HepG2 (cell line): Measurements from ENCODE around the gene EED. TPM values are rescaled to one million over a fixed set of nuclear protein-coding genes. Genes with fewer than 3 reads are reported as not detected.

ENCODE experiments used
- ATAC-seq: fragments of 200-7000 bp; cut with Tn5 transposase; 3 replicates; pipeline ENCODE4 v1.9.1; 2020; ENCODE audit warnings: mild to moderate bottlenecking, moderate library complexity
- BruUV-seq: library from RNA; stranded (reverse); fragments of 400-500 nt; replicated peaks from 2 replicates; lab custom pipeline; 2021; lab: Mats Ljungman, UMichigan
- CTCF ChIA-PET: fragments of 300-600 bp; formaldehyde crosslinking; extraction: SDS; loops from one replicate; lab custom pipeline; 2021; ENCODE audit warnings: low total read pairs, inconsistent platforms, low intra/inter-chr PET ratio; lab: Yijun Ruan, JAX
- POLR2A ChIA-PET: fragments of 350-600 bp; sonication (Branson Sonifier 250); formaldehyde crosslinking; loops from one replicate; lab custom pipeline; 2020; ENCODE audit warnings: antibody characterized with exemption, inconsistent platforms; lab: Yijun Ruan, JAX
- DNase-seq: peaks from one replicate; pipeline ENCODE4 v3.0.0-alpha.2; 2015; ENCODE audit warnings: low spot score
- FAIRE-seq: peaks from 3 replicates; lab custom pipeline; 2011; peaks lifted over from hg19 to GRCh38; lab: Jason Lieb, UNC
- H2AFZ ChIP-seq: one replicate; pipeline ENCODE4 v1.6.1; 2011; ENCODE audit warnings: low read length, inconsistent platforms
- H3K27ac ChIP-seq: fragments of 300-600 bp; 3 replicates; pipeline ENCODE4 v1.8.0; 2011; ENCODE audit warnings: mixed run types, mild to moderate bottlenecking, mixed read lengths, low read length, inconsistent platforms; ENCODE audit not compliant: insufficient read depth; ENCODE audit errors: extremely low read length
- H3K27me3 ChIP-seq, 2 experiments: fragments of 200-600 bp in 1 of 2; 2 replicates in 1 of 2; 3 replicates in 1 of 2; pipeline versions ENCODE4 v1.6.0 to v1.8.0; 2011; ENCODE audit warnings: low read length in 2 of 2, mild to moderate bottlenecking in 2 of 2, moderate library complexity in 2 of 2, inconsistent platforms in 1 of 2; ENCODE audit not compliant: insufficient read depth in 2 of 2, control insufficient read depth in 1 of 2
- H3K36me3 ChIP-seq, 2 experiments: fragments of 200-600 bp in 1 of 2; replicated peaks in 1 of 2; 2 replicates in 1 of 2; 3 replicates in 1 of 2; pipeline versions ENCODE4 v1.5.1 to v1.8.0; 2011; ENCODE audit warnings: low read length in 2 of 2, inconsistent platforms in 1 of 2; ENCODE audit not compliant: insufficient read depth in 2 of 2, control insufficient read depth in 1 of 2
- H3K4me1 ChIP-seq: 2 replicates; pipeline ENCODE4 v1.5.1; 2012; ENCODE audit warnings: low read length, inconsistent platforms; ENCODE audit not compliant: insufficient read depth
- H3K4me2 ChIP-seq: 2 replicates; pipeline ENCODE4 v1.6.0; 2011; ENCODE audit warnings: low read depth, low read length, inconsistent platforms
- H3K4me3 ChIP-seq, 3 experiments: fragments of 200-600 bp in 1 of 3; sonication (generic), shearing (Covaris generic) in 1 of 3; replicated peaks in 1 of 3; 2 replicates each; pipeline ENCODE4 v1.5.1; 2011 to 2016; ENCODE audit warnings: low read length in 3 of 3, inconsistent platforms in 2 of 3, low read depth in 2 of 3, mild to moderate bottlenecking in 2 of 3, control low read depth in 1 of 3, mixed read lengths in 1 of 3; ENCODE audit not compliant: insufficient read depth in 1 of 3
- H3K79me2 ChIP-seq: one replicate; pipeline ENCODE4 v1.6.1; 2011; ENCODE audit warnings: low read length, inconsistent platforms; ENCODE audit not compliant: insufficient read depth
- H3K9ac ChIP-seq: 2 replicates; pipeline ENCODE4 v1.6.0; 2011; ENCODE audit warnings: mild to moderate bottlenecking, low read depth, low read length, inconsistent platforms; ENCODE audit not compliant: insufficient read depth
- H3K9me3 ChIP-seq: 2 replicates; pipeline ENCODE4 v1.5.1; 2012; ENCODE audit warnings: mild to moderate bottlenecking, low read length
- H4K20me1 ChIP-seq: 2 replicates; pipeline ENCODE4 v1.6.0; 2011; ENCODE audit warnings: inconsistent platforms, mild to moderate bottlenecking, low read length, moderate library complexity; ENCODE audit not compliant: insufficient read depth
- CBX1 ChIP-seq: IDR thresholded peaks from one replicate; pipeline ENCODE4 v1.6.1; 2016; ENCODE audit warnings: antibody characterized with exemption, low read depth
- FLYWCH1 ChIP-seq: sonication (generic); formaldehyde crosslinking; IDR thresholded peaks from 2 replicates; pipeline ENCODE4 v1.8.1; 2023; ENCODE audit warnings: mild to moderate bottlenecking, missing genetic modification reagents
- FOXJ3 ChIP-seq: sonication (generic); formaldehyde crosslinking; IDR thresholded peaks from 2 replicates; pipeline ENCODE4 v1.4.0; 2020; ENCODE audit warnings: missing genetic modification reagents, mild to moderate bottlenecking, borderline replicate concordance
- IRF2 ChIP-seq: IDR thresholded peaks from 2 replicates; pipeline ENCODE4 v1.6.1; 2018; ENCODE audit warnings: missing genetic modification reagents, missing compliant biosample characterization
- NFE2L2 ChIP-seq: fragments of 150-350 bp; IDR thresholded peaks from 2 replicates; pipeline ENCODE4 v1.6.1; 2014; ENCODE audit warnings: low read length
- NONO ChIP-seq, 2 experiments: fragments of 450-650 bp in 1 of 2; sonication (generic) in 1 of 2; formaldehyde crosslinking in 1 of 2; IDR thresholded peaks in 1 of 2; conservative IDR thresholded peaks in 1 of 2; 2 replicates each; pipeline versions ENCODE4 v1.6.1 to v1.8.0; 2017 to 2022; ENCODE audit warnings: mild to moderate bottlenecking in 1 of 2, missing genetic modification reagents in 1 of 2, moderate library complexity in 1 of 2
- NR2C2 ChIP-seq: sonication (generic); formaldehyde crosslinking; IDR thresholded peaks from 2 replicates; pipeline ENCODE4 v1.4.0; 2020; ENCODE audit warnings: missing genetic modification reagents, mild to moderate bottlenecking, moderate library complexity, borderline replicate concordance
- RFXAP ChIP-seq: sonication (generic); formaldehyde crosslinking; IDR thresholded peaks from 2 replicates; pipeline ENCODE4 v1.4.0; 2020; ENCODE audit warnings: missing genetic modification reagents, borderline replicate concordance
- SOX6 ChIP-seq, 2 experiments: fragments of 450-650 bp in 1 of 2; sonication (generic) in 1 of 2; formaldehyde crosslinking in 1 of 2; IDR thresholded peaks; 2 replicates each; pipeline versions ENCODE4 v1.4.0 to v1.6.1; 2017 to 2020; ENCODE audit warnings: antibody characterized with exemption in 1 of 2, mild to moderate bottlenecking in 1 of 2, missing genetic modification reagents in 1 of 2
- ZFYVE20 ChIP-seq: sonication (generic); formaldehyde crosslinking; IDR thresholded peaks from 2 replicates; pipeline ENCODE4 v1.8.0; 2023; ENCODE audit warnings: low read depth, mild to moderate bottlenecking, moderate library complexity, missing genetic modification reagents, borderline replicate concordance
- ZNF83 ChIP-seq: sonication (generic); formaldehyde crosslinking; IDR thresholded peaks from 2 replicates; pipeline ENCODE4 v1.4.0; 2020; ENCODE audit warnings: missing genetic modification reagents, mild to moderate bottlenecking, borderline replicate concordance
- ZSCAN30 ChIP-seq: sonication (generic); formaldehyde crosslinking; IDR thresholded peaks from 2 replicates; pipeline ENCODE4 v1.5.0; 2020; ENCODE audit warnings: mild to moderate bottlenecking, missing genetic modification reagents
- in situ Hi-C: cut with HindIII; loops from 2 replicates; pipeline ENCODE4 v1.10.0; 2017; ENCODE audit warnings: low pct_unique_long_range_greater_than_20kb; ENCODE audit not compliant: extremely low pct_ligation_motif_present
- intact Hi-C: fragments of 100-400 bp; cut with micrococcal nuclease; formaldehyde crosslinking; loops from one replicate; pipeline ENCODE4 v1.10.0; 2022; ENCODE audit not compliant: unreplicated experiment
- polyA plus RNA-seq, 8 experiments: library from polyadenylated mRNA; depleted of rRNA in 3 of 8; stranded (reverse) in 7 of 8; unstranded in 1 of 8; fragments of >200 nt; fragmentation: Illumina TruSeq in 4 of 8; extraction: Trizol in 4 of 8; gene quantifications; 2 replicates each; pipeline versions ENCODE4 v1.2.1 to v1.2.3, GENCODE V29; 2011 to 2016; ENCODE audit warnings: low read depth in 4 of 8, missing spikeins in 1 of 8, mixed read lengths in 1 of 8; ENCODE audit not compliant: insufficient read depth in 1 of 8
- total RNA-seq, 5 experiments: library from RNA; depleted of rRNA; stranded (reverse); fragments of >200 nt; fragmentation: Illumina TruSeq; extraction: Trizol; gene quantifications; 2 replicates each; pipeline ENCODE4 v1.2.3, GENCODE V29; 2016; ENCODE audit warnings: low read depth in 1 of 5
- TF ChIP-seq, protein P1 (sequence below), 2 experiments: fragments of 450-650 bp in 1 of 2; sonication (generic) in 1 of 2; formaldehyde crosslinking; IDR thresholded peaks; 2 replicates each; pipeline versions ENCODE4 v1.5.0 to v1.8.0; 2020 to 2022; ENCODE audit warnings: mild to moderate bottlenecking in 1 of 2, missing genetic modification reagents in 1 of 2
- TF ChIP-seq, protein P2 (sequence below): sonication (generic); formaldehyde crosslinking; IDR thresholded peaks from 2 replicates; pipeline ENCODE4 v1.4.0; 2020; ENCODE audit warnings: missing genetic modification reagents, borderline replicate concordance
- TF ChIP-seq, protein P3 (sequence below): IDR thresholded peaks from 2 replicates; pipeline ENCODE4 v1.6.1; 2016; ENCODE audit warnings: missing compliant biosample characterization, missing genetic modification reagents, borderline replicate concordance

Gene EED
- total and polyA plus RNA-seq, 2 of the 13 experiments (the other 11 are each of a cell fraction or from before 2014, with no cell fraction given): 11.0 to 28.4 TPM

DNA sequence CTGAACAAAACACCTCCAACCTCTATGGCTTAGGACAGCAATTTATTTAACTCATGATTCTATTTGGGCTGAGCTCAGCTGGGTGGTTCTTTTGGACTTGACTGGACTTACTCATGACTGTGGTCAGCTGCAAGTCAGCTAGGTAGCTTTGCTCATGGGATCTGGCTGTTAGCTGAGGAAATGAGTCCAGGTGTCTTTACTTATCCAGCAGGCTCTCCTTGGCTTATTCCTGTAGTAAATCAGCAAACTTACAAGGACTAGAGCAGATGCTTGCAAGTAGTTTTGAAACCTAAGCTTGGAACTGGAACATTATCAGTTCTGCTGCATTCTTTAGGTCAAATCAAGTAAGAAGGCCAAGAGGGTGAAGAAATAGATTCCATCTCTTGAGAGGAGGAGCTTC, 49.5 kb downstream of the EED start:
- Histone ChIP-seq H3K36me3 (no peaks in the 10 kb centered on the region), H3K4me2 (no peak overlapping the region), H3K27ac (no peak overlapping the region), H3K4me1 (peaks cover 16% of the 10 kb centered on the region), H3K9ac (no peak overlapping the region), H3K9me3 (no peaks in the 10 kb centered on the region), H3K27me3 (no peaks in the 10 kb centered on the region), H3K4me3 (no peak overlapping the region), H3K79me2 (no peaks in the 10 kb centered on the region), H2AFZ (no peak overlapping the region), H4K20me1 (no peaks in the 10 kb centered on the region)
- DNase-seq: no peak
- BruUV-seq: no TSS peak
- CTCF ChIA-PET: no interaction called here
- intact Hi-C loops (no loop called here), in situ Hi-C loops (loop anchor here (5.0 to 10.0 kb wide), 2 partner anchors 349 to 437 kb away; partner anchors contain the start of gene CCDC83)
- no peak for ATAC-seq
- POLR2A ChIA-PET: no interaction called here
- FAIRE-seq: no peak
- TF ChIP-seq, protein P1, sequence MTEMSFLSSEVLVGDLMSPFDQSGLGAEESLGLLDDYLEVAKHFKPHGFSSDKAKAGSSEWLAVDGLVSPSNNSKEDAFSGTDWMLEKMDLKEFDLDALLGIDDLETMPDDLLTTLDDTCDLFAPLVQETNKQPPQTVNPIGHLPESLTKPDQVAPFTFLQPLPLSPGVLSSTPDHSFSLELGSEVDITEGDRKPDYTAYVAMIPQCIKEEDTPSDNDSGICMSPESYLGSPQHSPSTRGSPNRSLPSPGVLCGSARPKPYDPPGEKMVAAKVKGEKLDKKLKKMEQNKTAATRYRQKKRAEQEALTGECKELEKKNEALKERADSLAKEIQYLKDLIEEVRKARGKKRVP (CRISPR knock-in tag; IDR thresholded peaks at IDR 0.05): no peak
- TF ChIP-seq RFXAP (CRISPR knock-in tag) (no peak), FOXJ3 (no peak), ZSCAN30 (no peak), NONO (IDR thresholded peaks at IDR 0.05) (no peak), NONO (CRISPR knock-in tag; conservative IDR thresholded peaks at IDR 0.05) (no peak), ZFYVE20 (CRISPR knock-in tag) (no peak), NFE2L2 (no peak), SOX6 (IDR thresholded peaks at IDR 0.05) (no peak), SOX6 (CRISPR knock-in tag; IDR thresholded peaks at IDR 0.05) (no peak), NR2C2 (CRISPR knock-in tag) (no peak), FLYWCH1 (CRISPR knock-in tag) (no peak), IRF2 (CRISPR knock-in tag) (no peak), ZNF83 (CRISPR knock-in tag) (no peak), CBX1 (no peak)
- TF ChIP-seq, protein P2, sequence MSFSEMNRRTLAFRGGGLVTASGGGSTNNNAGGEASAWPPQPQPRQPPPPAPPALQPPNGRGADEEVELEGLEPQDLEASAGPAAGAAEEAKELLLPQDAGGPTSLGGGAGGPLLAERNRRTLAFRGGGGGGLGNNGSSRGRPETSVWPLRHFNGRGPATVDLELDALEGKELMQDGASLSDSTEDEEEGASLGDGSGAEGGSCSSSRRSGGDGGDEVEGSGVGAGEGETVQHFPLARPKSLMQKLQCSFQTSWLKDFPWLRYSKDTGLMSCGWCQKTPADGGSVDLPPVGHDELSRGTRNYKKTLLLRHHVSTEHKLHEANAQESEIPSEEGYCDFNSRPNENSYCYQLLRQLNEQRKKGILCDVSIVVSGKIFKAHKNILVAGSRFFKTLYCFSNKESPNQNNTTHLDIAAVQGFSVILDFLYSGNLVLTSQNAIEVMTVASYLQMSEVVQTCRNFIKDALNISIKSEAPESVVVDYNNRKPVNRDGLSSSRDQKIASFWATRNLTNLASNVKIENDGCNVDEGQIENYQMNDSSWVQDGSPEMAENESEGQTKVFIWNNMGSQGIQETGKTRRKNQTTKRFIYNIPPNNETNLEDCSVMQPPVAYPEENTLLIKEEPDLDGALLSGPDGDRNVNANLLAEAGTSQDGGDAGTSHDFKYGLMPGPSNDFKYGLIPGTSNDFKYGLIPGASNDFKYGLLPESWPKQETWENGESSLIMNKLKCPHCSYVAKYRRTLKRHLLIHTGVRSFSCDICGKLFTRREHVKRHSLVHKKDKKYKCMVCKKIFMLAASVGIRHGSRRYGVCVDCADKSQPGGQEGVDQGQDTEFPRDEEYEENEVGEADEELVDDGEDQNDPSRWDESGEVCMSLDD (CRISPR knock-in tag): no peak
- TF ChIP-seq, protein P3, sequence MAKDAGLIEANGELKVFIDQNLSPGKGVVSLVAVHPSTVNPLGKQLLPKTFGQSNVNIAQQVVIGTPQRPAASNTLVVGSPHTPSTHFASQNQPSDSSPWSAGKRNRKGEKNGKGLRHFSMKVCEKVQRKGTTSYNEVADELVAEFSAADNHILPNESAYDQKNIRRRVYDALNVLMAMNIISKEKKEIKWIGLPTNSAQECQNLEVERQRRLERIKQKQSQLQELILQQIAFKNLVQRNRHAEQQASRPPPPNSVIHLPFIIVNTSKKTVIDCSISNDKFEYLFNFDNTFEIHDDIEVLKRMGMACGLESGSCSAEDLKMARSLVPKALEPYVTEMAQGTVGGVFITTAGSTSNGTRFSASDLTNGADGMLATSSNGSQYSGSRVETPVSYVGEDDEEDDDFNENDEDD (CRISPR knock-in tag): no peak
